ENCODE measurements around the gene GNB2.

The GNB2 gene

GRCh38 chr7:100673302-100673941 is at the start of gene GNB2:
TSS of gene GNB2 (plus strand) at chr7:100673740. CDS start at chr7:100676266, 2,526 bp downstream.
- DNase-seq (ENCODE audit: extremely low read depth, low read depth), result peak; percentile 96
- TF ChIP-seq, protein P1, sequence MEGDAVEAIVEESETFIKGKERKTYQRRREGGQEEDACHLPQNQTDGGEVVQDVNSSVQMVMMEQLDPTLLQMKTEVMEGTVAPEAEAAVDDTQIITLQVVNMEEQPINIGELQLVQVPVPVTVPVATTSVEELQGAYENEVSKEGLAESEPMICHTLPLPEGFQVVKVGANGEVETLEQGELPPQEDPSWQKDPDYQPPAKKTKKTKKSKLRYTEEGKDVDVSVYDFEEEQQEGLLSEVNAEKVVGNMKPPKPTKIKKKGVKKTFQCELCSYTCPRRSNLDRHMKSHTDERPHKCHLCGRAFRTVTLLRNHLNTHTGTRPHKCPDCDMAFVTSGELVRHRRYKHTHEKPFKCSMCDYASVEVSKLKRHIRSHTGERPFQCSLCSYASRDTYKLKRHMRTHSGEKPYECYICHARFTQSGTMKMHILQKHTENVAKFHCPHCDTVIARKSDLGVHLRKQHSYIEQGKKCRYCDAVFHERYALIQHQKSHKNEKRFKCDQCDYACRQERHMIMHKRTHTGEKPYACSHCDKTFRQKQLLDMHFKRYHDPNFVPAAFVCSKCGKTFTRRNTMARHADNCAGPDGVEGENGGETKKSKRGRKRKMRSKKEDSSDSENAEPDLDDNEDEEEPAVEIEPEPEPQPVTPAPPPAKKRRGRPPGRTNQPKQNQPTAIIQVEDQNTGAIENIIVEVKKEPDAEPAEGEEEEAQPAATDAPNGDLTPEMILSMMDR (IDR thresholded peaks at IDR 0.05; ENCODE audit: low read depth, low read length, missing control alignments), result no peak
- peak within 1 kb of the TSS; percentile 86 for H3K4me3 ChIP-seq (replicated peaks; ENCODE audit: low read depth, low read length)

DNA sequence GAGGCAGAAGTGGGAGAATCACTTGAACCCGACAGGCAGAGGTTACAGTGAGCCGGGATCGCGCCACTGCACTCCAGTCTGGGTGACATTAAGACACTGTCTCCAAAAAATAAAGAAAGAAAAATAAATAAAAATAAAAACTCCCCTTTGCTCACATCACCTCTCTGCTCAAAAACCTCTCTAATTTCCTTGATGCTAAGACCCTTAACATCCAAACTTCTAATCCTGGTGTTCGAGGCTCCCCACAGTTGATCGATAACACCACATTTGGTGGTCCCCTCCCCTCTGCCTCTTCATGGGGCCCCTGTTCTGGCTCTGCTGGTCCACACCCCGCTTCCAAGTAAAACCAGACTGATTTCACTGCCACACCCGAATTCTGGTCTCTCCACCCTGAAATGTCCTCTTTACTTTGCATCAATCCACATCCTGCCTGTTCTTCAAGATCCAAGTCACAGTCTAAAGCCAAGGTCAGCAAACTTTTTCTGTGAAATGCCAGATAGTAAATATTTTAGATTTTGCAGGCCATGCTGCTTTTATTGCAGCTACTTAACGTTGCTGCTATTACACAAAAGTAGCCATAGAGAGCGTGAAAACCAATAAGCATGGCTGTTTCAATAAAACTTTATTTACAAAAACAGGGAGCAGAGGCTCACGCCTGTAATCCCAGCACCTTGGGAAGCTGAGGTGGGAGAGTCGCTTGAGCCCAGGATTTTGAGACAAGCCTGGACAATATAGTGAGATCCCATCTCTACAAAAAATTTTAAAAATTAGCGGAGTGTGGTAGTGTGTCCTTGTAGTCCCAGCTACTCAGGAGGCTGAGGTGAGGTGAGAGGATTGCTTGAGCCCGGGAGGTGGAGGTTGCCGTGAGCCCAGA is 49.4 kb upstream of the GNB2 start:
- H3K4me3 ChIP-seq (replicated peaks; ENCODE audit: low read depth, low read length), result no peak overlapping the region
- DNase-seq (ENCODE audit: extremely low read depth, low read depth), result no peak
- TF ChIP-seq, protein P1 (IDR thresholded peaks at IDR 0.05; ENCODE audit: low read depth, low read length, missing control alignments), result no peak

DNA sequence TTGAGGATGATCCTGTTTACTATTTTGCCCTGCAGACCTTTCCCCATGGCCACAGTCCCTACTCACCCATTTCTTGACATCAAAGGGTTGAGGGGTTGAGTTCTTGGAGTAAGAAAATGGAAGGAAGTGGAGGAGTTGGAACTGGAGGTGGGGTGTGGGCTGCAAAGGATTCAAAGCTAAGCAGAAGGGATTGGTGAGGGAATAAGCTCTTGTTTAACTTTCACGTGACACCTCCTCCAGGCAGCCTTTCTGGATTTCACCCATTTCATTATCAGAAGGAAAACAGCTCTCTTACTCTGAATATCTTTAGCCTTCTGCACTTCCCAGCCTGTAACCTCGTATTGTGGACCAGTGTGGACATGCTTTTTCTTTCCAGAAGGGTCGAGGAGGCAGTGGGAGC is 47.5 kb upstream of the GNB2 start:
- TF ChIP-seq, protein P1 (IDR thresholded peaks at IDR 0.05; ENCODE audit: low read depth, low read length, missing control alignments), result no peak
- DNase-seq (ENCODE audit: extremely low read depth, low read depth), result no peak
- 0 out of 2 replicates have a peak overlapping the region, but pooled peaks have one; percentile 58 for H3K4me3 ChIP-seq (replicated peaks; ENCODE audit: low read depth, low read length)

DNA sequence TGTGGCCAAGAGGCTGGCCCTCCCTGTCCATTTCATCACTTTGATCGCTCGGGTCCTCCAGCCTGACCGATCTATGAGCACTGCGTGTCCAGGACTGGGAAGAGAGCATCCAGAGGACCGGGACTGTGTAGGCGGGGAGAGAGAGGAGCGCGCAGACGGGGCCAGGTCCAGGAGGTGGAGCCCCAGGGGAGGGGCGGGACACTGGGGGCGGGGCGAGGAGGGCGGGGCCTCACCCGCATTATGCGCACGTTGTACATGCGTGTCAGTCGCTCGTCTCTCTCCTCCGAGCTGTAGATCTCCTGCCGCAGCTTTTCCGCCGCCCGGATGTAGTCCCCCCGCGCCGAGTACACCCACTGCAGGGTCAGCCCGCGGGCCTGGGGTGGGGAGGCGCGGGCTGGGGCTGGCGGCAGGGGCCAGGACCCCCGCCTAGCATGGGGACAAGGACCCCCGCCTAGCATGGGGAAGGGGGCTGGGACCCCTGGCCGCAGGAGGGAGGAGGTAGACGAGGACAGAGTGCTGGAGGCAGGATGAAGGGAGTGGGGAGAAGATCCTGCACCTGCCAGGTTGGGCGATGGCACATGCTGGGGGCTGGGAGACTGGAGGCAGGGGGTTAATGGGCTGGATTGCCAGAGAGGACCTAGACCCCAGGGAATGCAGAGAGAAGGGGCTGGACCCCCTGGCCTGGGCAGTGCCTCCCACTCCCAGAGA is 46.9 kb upstream of the GNB2 start:
- no peak for DNase-seq (ENCODE audit: extremely low read depth, low read depth)
- TF ChIP-seq, protein P1 (IDR thresholded peaks at IDR 0.05; ENCODE audit: low read depth, low read length, missing control alignments), result no peak
- peak overlapping the region; percentile 58 for H3K4me3 ChIP-seq (replicated peaks; ENCODE audit: low read depth, low read length)

- H3K4me3 ChIP-seq (replicated peaks; ENCODE audit: low read depth, low read length), result peak overlapping the region; percentile 58
- TF ChIP-seq, protein P1 (IDR thresholded peaks at IDR 0.05; ENCODE audit: low read depth, low read length, missing control alignments), result no peak
- no peak for DNase-seq (ENCODE audit: extremely low read depth, low read depth)
Measured at GRCh38 chr7:100627238-100627549, 46.3 kb upstream of the GNB2 start.

DNA sequence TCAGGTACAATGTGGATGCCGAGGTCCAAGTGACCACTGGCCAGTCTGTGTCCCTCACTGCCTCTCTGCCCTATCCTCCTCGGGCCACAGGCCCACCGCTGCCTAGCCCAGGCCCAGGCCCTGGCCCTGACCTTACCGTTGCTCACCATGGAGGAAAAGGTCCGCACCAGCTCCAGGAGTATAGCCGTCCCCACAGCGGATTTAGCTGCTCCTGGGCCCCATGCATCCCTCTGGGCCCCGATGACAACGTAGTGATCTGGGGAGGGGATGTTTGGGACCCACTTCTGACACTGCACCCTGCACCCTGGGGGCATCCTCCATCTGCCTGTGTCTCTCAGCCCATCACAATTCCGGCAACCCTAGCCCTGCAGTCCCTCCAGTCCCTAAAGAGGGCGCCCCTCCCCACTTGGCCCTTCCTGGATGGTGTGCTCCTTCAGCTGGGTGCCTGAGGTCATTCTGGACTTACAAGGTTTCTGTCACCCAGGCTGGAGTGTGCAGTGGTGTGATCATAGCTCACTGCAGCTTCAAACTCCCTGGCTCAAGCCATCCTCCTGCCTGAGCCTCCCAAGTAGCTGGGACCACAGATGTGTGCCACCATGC is 44.3 kb upstream of the GNB2 start:
- no peak for DNase-seq (ENCODE audit: extremely low read depth, low read depth)
- TF ChIP-seq, protein P1 (IDR thresholded peaks at IDR 0.05; ENCODE audit: low read depth, low read length, missing control alignments), result peak; percentile 59
- no peak overlapping the region for H3K4me3 ChIP-seq (replicated peaks; ENCODE audit: low read depth, low read length)
